GOT3 (cell line): ENCODE measurements around the gene PBX3.

Experiments
- DNase-seq: peaks from one replicate; lab custom pipeline; 2025; ENCODE audit warnings: mixed read lengths; lab: John Stamatoyannopoulos, UW

Gene PBX3

DNA sequence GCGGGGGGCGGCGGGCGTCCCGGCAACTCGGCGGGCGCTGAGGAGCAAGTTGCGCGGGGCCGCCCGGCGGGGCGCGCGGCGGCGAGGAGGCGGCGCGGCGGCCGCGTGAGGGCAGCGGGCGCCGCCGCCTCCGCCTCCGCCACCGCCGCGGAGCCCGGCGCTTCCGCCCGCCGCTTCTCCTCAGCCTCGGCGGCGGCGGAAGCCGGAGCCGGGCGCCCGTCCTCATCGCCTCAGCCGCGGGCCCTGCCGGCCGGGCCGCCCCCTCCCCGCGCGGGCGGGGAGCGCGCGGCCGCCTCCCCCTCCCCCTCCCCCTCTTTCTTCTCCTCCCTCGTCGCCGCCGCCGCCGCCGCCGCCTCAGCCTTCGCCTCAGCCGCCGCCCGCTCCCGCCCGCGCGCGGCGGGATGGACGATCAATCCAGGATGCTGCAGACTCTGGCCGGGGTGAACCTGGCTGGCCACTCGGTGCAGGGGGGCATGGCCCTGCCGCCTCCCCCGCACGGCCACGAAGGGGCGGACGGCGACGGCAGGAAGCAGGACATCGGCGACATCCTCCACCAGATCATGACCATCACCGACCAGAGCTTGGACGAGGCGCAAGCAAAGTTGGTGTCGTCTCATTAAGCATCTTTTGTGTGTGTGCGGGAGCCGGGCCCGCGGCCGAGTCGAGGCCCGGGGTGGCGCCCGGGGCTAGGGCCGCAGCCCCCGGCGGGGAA lies at the start of gene PBX3:
PBX3 (plus strand) TSS at position 321 of the 712 bp plus-strand sequence.
- no peak for DNase-seq

- DNase-seq = no peak
Observed at GRCh38 chr9:125699870-125700269, 47.3 kb upstream of the PBX3 start.

DNA sequence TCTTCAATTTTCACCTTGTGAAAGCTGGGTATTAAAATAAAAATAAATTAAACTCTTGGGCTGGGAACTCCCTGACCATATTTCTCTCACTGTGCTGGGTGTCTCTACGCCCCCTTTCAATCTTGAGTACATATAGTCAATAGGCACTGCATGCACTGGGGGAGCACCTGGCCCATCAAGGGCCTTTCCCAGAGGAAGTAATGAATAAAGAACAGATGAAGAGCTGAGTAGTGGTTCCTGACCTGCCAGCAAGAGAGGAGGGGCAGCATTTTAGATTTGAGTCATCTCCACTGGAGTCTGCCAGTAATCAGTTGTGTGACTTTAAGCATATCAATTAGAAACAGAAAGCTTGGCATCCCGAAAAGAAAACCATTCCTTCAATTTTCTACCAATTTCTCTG lies 46.4 kb upstream of the PBX3 start:
- DNase-seq = no peak

DNA sequence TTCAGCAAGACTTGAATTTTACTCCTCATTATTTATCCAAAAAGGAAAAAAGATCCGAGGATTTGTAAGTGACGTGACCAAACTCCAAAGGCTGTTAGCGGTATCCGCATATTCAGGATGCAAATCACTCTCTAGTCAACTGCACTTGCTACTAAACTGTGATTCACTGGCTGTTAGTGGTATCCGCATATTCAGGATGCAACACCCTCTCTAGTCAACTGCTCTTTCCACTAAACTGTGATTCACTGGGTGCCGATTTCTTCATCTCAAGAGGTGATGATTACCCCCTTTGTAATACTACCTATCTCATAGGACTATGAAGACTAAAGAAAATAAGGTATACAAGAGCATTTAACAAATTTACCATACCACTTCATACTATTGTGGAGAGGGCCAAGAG lies 45.8 kb upstream of the PBX3 start:
- DNase-seq = no peak

DNA sequence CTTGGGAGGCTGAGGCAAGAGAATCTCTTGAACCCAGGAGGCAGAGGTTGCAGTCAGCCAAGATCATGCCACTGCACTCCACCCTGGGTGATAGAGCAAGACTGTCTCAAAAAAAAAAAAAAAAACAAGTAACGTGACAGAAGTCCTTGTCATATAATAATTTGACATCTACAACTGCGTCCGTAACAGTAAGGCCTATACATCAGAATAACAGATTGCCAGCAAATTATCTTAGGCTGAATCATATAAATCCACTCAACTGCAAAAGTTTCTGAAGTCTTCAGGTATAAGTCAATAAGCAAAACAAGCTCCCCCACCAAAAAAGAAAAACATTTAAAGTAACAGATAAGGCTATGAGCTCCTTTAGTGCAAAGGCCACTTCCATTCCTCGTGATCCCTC lies 43.5 kb upstream of the PBX3 start:
- DNase-seq = no peak

DNA sequence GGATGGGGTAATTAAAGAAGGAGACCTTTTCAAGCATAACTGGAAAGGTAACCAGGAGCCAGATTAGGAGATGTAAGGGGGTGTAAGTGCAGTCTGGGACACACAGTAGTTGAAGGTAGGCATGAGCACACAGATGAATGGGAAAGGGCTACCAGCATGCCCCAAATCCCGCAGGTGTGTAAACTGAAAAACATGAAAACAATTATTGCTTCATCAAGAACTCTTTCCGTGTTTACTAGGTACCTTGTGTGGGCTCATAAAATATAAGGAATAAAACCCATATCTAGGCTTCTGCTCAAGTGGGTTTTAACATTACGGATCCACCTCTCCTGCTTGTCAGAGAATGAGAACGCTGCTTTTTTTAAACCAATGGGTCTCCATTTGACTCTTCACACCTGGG lies 41.3 kb upstream of the PBX3 start:
- DNase-seq = no peak

DNA sequence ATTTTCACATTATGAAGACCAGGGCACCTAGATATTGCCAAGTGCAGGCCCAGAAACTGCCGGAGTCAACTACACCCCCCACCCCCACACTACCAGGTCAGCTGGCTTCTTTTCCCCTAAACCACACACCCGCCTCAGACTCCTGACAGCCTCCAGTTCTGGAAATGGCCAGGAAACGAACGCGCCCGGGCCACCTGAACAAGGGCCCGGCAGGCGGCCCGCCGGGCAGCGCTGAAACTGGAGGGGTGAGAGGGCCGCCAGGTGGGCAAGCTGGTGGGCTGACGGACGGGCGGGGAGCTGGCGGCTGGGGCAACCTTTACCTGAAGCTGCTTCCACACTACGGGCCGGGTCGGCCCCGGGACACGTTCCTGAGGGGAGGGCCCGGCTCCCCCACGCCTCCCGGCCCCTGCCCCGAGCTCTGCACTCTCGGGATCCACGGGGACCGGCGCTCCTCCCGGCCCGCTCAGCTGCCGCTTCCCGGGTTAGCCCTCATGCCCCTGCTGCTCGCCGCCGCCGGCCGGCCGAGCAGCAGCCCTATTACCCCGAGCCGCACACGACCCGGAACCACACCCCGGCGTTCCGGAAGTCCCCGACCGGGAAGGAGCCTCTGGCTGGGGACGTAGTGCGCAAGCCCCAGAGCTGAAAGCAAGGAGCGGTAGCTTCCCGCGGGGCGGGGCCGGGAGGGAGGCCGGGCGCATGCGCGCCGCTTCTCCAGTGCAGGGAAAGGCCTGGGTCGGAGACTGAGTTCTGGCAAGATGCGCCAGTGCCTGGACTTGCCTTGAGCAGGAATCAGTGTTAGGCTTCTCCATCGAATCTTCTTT lies 40.3 kb upstream of the PBX3 start, which contains the start of gene MAPKAP1:
MAPKAP1 (minus strand) TSS at position 558 of the 821 bp plus-strand sequence. CDS start 34,634 bp downstream, outside the sequence.
- peak; percentile 72 for DNase-seq

GRCh38 chr9:125707472-125707804 lies 39.7 kb upstream of the PBX3 start:
- DNase-seq = no peak

GRCh38 chr9:125726456-125727132 lies 20.6 kb upstream of the PBX3 start:
- DNase-seq = no peak

GRCh38 chr9:125730168-125730567 lies 17.0 kb upstream of the PBX3 start:
- no peak for DNase-seq

DNA sequence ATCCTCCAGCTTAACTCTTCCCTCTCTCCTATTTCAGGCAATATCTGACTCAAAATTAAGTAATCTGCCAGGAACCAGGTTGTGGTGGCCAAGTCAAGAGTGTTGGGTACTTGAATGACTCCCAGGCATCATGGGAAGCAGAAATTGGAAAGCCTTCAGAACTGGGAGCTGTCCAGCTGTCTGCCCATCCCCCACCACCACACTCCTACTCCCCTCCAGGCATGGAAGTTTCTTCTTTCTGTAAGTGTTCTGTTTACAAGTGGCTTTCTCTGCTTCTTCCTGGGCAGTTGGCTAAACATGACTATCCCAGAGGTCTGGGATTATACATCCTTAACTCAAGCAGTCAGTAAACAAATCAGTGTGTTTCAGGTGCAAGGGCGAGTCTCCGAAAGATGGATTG lies 14.6 kb upstream of the PBX3 start:
- no peak for DNase-seq

DNA sequence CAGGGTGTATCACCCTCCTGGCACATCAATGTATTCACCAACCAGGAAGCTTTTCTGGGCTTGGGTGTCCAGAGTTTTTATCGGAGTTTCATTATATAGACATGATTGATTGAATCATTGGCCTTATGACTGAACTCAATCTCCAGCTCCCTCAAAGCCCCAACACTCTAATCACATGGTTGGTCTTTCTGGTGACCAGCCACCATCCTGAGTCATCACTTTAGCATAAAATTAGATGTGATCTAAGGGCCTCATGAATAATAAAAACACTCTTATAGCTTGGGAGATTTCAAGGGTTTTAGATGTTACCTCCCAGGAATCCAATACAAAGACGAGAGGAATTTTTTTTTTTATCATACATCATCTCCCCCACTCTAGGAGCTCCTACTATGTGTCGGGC lies 7.7 kb upstream of the PBX3 start:
- DNase-seq = no peak

DNA sequence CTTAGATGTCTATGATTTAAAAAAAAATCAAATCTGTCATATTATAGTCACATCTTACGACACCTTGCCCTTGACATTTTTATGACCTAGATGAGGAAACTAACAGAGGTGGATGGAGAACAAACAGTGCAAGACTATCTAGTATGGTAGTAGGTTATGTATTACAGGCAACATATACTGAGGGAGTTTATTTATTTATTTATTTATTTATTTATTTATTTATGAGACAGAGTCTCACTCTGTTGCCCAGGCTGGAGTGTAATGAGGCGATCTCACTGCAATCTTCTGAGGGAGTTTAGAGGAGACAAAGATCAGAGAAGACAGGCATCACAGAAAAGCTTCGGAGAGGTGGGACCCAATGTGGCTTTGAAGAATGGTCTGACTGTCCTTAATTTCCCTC lies 4.5 kb upstream of the PBX3 start:
- no peak for DNase-seq

- DNase-seq = no peak
Observed at GRCh38 chr9:125743682-125744428, 3.3 kb upstream of the PBX3 start.

- DNase-seq = no peak
Observed at GRCh38 chr9:125744616-125745015, 2.6 kb upstream of the PBX3 start.

- no peak for DNase-seq
Observed at GRCh38 chr9:125745018-125745417, 2.2 kb upstream of the PBX3 start.

GRCh38 chr9:125745682-125746016 lies 1.5 kb upstream of the PBX3 start:
- DNase-seq = no peak

- DNase-seq = peak; percentile 62
Observed at GRCh38 chr9:125746017-125746773, 978 bp upstream of the PBX3 start.

- no peak for DNase-seq
Observed at GRCh38 chr9:125746774-125747052, 460 bp upstream of the PBX3 start.

- no peak for DNase-seq
Observed at GRCh38 chr9:125747765-125748445, 732 bp downstream of the PBX3 start.

DNA sequence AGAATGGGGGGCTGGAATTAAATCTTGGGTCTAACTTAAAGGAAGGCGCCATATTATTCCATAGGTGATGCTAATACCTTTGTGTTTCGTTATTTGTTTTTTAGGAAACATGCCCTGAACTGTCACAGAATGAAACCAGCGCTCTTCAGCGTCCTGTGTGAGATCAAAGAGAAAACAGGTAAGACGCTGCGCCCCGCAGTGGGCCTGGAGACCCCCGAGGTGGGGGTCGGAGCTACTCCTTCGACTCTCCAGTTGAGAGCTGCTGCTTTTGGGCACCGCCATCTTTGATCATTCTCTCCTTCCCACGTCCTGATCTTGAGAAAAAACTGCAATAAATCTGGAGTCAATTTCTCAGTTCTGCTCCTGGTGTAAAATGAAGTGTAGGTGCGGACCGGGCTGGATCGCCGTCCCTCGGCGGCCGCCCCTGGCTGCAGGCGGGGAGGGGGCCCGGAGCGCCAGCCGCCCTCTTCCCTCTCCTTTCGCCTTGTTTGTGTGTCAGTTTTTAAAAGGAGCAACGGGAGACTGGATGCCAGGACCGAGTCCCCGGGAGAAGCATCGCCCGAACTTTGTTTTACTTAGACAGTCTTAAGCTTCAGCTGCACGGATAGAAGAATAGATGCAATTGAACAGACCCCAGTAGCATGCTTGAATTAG lies 1.4 kb downstream of the PBX3 start:
- DNase-seq = no peak
